ENCODE data around the gene NTF3. TPM values are rescaled to one million over a fixed set of nuclear protein-coding genes. Genes with fewer than 3 reads are reported as not detected.

Gene NTF3
- total RNA-seq, 2 experiments from 2014 or later, result not detected

GRCh38 chr12:5409619-5410018 lies 22.3 kb upstream of the NTF3 start:
- H3K9me3 Mint-ChIP-seq, result no peaks in the 10 kb centered on the region
- H3K4me1 Mint-ChIP-seq, result no peaks in the 10 kb centered on the region
- H3K4me3 Mint-ChIP-seq, result no peak overlapping the region
- ChIA-PET POLR2A (no interaction called here), CTCF (interaction anchor here (0.5 kb wide), 1 partner anchor 1902 kb away, joined by 3 read pairs; no protein-coding TSS in a partner anchor)
- H3K36me3 Mint-ChIP-seq (ENCODE audit: low read depth), result no peaks in the 10 kb centered on the region
- no peak overlapping the region for H3K27ac Mint-ChIP-seq
- no peaks in the 10 kb centered on the region for H3K27me3 Mint-ChIP-seq
- DNase-seq, result no peak

GRCh38 chr12:5416571-5416970 lies 15.3 kb upstream of the NTF3 start:
- ChIA-PET POLR2A (no interaction called here), CTCF (no interaction called here)
- H3K4me1 Mint-ChIP-seq, result no peaks in the 10 kb centered on the region
- no peak for DNase-seq
- no peak overlapping the region for H3K4me3 Mint-ChIP-seq
- no peaks in the 10 kb centered on the region for H3K36me3 Mint-ChIP-seq (ENCODE audit: low read depth)
- peaks cover 2% of the 10 kb centered on the region for H3K27me3 Mint-ChIP-seq
- H3K27ac Mint-ChIP-seq, result no peak overlapping the region
- no peaks in the 10 kb centered on the region for H3K9me3 Mint-ChIP-seq

- no peak overlapping the region for H3K27ac Mint-ChIP-seq
- H3K4me3 Mint-ChIP-seq, result no peak overlapping the region
- peaks cover 2% of the 10 kb centered on the region for H3K27me3 Mint-ChIP-seq
- POLR2A ChIA-PET, result no interaction called here
- no peaks in the 10 kb centered on the region for H3K9me3 Mint-ChIP-seq
- DNase-seq, result no peak
- CTCF ChIA-PET, result no interaction called here
- no peaks in the 10 kb centered on the region for H3K4me1 Mint-ChIP-seq
- H3K36me3 Mint-ChIP-seq (ENCODE audit: low read depth), result no peaks in the 10 kb centered on the region
Observed at GRCh38 chr12:5417500-5417899, 14.4 kb upstream of the NTF3 start.

GRCh38 chr12:5428332-5429221 lies 3.3 kb upstream of the NTF3 start:
- Mint-ChIP-seq H3K9me3 (no peaks in the 10 kb centered on the region), H3K27me3 (peaks cover 44% of the 10 kb centered on the region), H3K36me3 (ENCODE audit: low read depth) (no peaks in the 10 kb centered on the region), H3K27ac (no peak overlapping the region), H3K4me3 (no peak overlapping the region), H3K4me1 (peaks cover 8% of the 10 kb centered on the region)
- ChIA-PET POLR2A (no interaction called here), CTCF (no interaction called here)
- DNase-seq, result no peak

GRCh38 chr12:5429741-5430557 lies 2.0 kb upstream of the NTF3 start:
- Mint-ChIP-seq H3K27me3 (peaks cover 44% of the 10 kb centered on the region), H3K36me3 (ENCODE audit: low read depth) (no peaks in the 10 kb centered on the region), H3K4me3 (no peak overlapping the region), H3K4me1 (peaks cover 8% of the 10 kb centered on the region), H3K9me3 (no peaks in the 10 kb centered on the region), H3K27ac (no peak overlapping the region)
- ChIA-PET CTCF (no interaction called here), POLR2A (no interaction called here)
- no peak for DNase-seq

GRCh38 chr12:5430641-5431603 lies 986 bp upstream of the NTF3 start:
- ChIA-PET POLR2A (no interaction called here), CTCF (no interaction called here)
- DNase-seq, result no peak
- Mint-ChIP-seq H3K27ac (no peak overlapping the region), H3K27me3 (peaks cover 44% of the 10 kb centered on the region), H3K9me3 (no peaks in the 10 kb centered on the region), H3K4me3 (no peak overlapping the region), H3K4me1 (peaks cover 8% of the 10 kb centered on the region), H3K36me3 (ENCODE audit: low read depth) (no peaks in the 10 kb centered on the region)

- H3K27ac Mint-ChIP-seq, result no peak overlapping the region
- peaks cover 8% of the 10 kb centered on the region for H3K4me1 Mint-ChIP-seq
- H3K4me3 Mint-ChIP-seq, result no peak overlapping the region
- ChIA-PET CTCF (no interaction called here), POLR2A (no interaction called here)
- H3K27me3 Mint-ChIP-seq, result peaks cover 39% of the 10 kb centered on the region
- H3K9me3 Mint-ChIP-seq, result no peaks in the 10 kb centered on the region
- H3K36me3 Mint-ChIP-seq (ENCODE audit: low read depth), result no peaks in the 10 kb centered on the region
- DNase-seq, result no peak
Observed at GRCh38 chr12:5433081-5433844, 1.4 kb downstream of the NTF3 start.

GRCh38 chr12:5433845-5434646 lies 2.1 kb downstream of the NTF3 start:
- H3K9me3 Mint-ChIP-seq, result no peaks in the 10 kb centered on the region
- DNase-seq, result no peak
- POLR2A ChIA-PET, result no interaction called here
- no peak overlapping the region for H3K27ac Mint-ChIP-seq
- peaks cover 8% of the 10 kb centered on the region for H3K4me1 Mint-ChIP-seq
- CTCF ChIA-PET, result no interaction called here
- H3K4me3 Mint-ChIP-seq, result no peak overlapping the region
- H3K36me3 Mint-ChIP-seq (ENCODE audit: low read depth), result no peaks in the 10 kb centered on the region
- peaks cover 31% of the 10 kb centered on the region for H3K27me3 Mint-ChIP-seq

GRCh38 chr12:5434647-5435560 lies 3.0 kb downstream of the NTF3 start:
- peaks cover 25% of the 10 kb centered on the region for H3K27me3 Mint-ChIP-seq
- POLR2A ChIA-PET, result no interaction called here
- H3K27ac Mint-ChIP-seq, result no peak overlapping the region
- no peak for DNase-seq
- no peak overlapping the region for H3K4me3 Mint-ChIP-seq
- H3K9me3 Mint-ChIP-seq, result no peaks in the 10 kb centered on the region
- no peaks in the 10 kb centered on the region for H3K36me3 Mint-ChIP-seq (ENCODE audit: low read depth)
- CTCF ChIA-PET, result no interaction called here
- H3K4me1 Mint-ChIP-seq, result peaks cover 8% of the 10 kb centered on the region

GRCh38 chr12:5437182-5437583 lies 5.3 kb downstream of the NTF3 start:
- Mint-ChIP-seq H3K4me1 (no peaks in the 10 kb centered on the region), H3K27me3 (peaks cover 5% of the 10 kb centered on the region), H3K4me3 (no peak overlapping the region), H3K9me3 (no peaks in the 10 kb centered on the region), H3K27ac (no peak overlapping the region), H3K36me3 (ENCODE audit: low read depth) (no peaks in the 10 kb centered on the region)
- ChIA-PET POLR2A (no interaction called here), CTCF (no interaction called here)
- no peak for DNase-seq

GRCh38 chr12:5437589-5437988 lies 5.7 kb downstream of the NTF3 start:
- Mint-ChIP-seq H3K9me3 (no peaks in the 10 kb centered on the region), H3K27ac (no peak overlapping the region), H3K4me3 (no peak overlapping the region), H3K36me3 (ENCODE audit: low read depth) (no peaks in the 10 kb centered on the region), H3K4me1 (no peaks in the 10 kb centered on the region), H3K27me3 (peaks cover under 1% of the 10 kb centered on the region)
- CTCF ChIA-PET, result no interaction called here
- no peak for DNase-seq
- POLR2A ChIA-PET, result no interaction called here

Measured in activated CD4-positive, alpha-beta memory T cell treated with anti-CD3 and anti-CD28 coated beads, Interleukin-2, amount 10 ng/mL, durations not matched to agents 7 days and 5 days (primary cell).